Mucosa of stomach (tissue), 1 donor: ENCODE results near the gene EFCAB11.

Source experiments
- H3K27me3 ChIP-seq: one replicate; pipeline ENCODE4 v1.7.0; 2013; ENCODE audit warnings: mild to moderate bottlenecking, low read length; ENCODE audit not compliant: control insufficient read depth, insufficient read depth
- H3K36me3 ChIP-seq: one replicate; pipeline ENCODE4 v1.7.0; 2013; ENCODE audit warnings: low read length; ENCODE audit not compliant: control insufficient read depth, insufficient read depth
- H3K4me1 ChIP-seq: one replicate; pipeline ENCODE4 v1.7.0; 2013; ENCODE audit warnings: mild to moderate bottlenecking, low read length; ENCODE audit not compliant: control insufficient read depth, insufficient read depth
- H3K4me3 ChIP-seq: one replicate; pipeline ENCODE4 v1.7.0; 2013; ENCODE audit warnings: low read length
- H3K9ac ChIP-seq: one replicate; pipeline ENCODE4 v1.7.0; 2013; ENCODE audit warnings: mild to moderate bottlenecking, low read length, moderate library complexity
- H3K9me3 ChIP-seq: one replicate; pipeline ENCODE4 v1.7.0; 2013; ENCODE audit warnings: mild to moderate bottlenecking, low read length, moderate library complexity; ENCODE audit not compliant: control insufficient read depth
- donor health status: Pancreatic carcinoma.

The EFCAB11 gene, protein sequence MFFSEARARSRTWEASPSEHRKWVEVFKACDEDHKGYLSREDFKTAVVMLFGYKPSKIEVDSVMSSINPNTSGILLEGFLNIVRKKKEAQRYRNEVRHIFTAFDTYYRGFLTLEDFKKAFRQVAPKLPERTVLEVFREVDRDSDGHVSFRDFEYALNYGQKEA

DNA sequence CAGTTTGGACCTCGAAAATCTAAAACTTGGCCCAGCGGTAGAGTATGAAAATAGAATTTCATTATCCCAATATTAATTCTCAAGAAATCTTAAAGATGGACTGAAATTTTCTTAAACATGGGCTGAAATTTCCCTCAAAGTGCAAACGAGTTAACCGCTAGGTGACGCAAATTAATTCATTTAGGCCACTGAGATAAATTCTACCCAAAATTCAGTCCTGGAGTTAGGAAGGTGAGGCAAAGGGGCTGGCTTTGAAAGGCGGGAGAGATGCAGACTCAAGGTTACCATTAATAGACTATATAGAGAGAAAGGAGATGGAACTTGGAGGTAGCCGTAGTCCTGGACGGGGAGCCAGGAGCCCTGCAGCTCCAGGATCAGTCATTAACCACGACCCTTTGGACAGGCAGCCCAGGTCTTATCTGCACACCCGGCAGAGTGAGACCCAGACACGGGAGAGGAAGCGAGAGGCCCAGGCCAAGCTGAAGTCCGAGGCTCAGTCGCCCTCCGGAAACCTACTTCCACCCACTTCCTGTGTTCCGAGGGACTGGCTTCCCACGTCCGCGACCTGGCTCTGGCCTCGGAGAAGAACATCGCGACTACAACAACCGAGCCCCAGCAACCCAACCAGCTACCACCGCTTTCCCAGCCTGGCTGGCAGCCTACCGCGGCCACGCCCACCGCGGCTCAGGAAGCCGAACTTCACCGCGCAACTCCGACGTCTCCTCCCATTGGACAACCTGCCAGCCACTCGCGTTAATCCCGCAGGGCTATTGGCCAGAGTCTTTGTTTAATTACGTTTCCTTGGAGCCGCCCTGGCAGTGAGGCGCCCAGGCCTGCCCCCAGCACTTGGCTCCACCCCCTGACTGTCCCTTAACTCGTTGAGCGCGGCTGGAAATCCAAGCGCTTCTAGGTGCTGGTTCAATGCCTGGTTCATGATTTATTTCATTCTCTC lies at the start of gene EFCAB11:
Gene EFCAB11 (minus strand): TSS at position 661 of the 952 bp plus-strand sequence. CDS start 70 bp downstream, at position 591.
- Histone ChIP-seq H3K4me3 (peak within 1 kb of the TSS; percentile 76), H3K27me3 (no peaks in the 10 kb centered on the region), H3K4me1 (peaks cover 14% of the 10 kb centered on the region), H3K9ac (peak within 1 kb of the TSS; percentile 77), H3K9me3 (no peaks in the 10 kb centered on the region), H3K36me3 (no peaks in the 10 kb centered on the region)

DNA sequence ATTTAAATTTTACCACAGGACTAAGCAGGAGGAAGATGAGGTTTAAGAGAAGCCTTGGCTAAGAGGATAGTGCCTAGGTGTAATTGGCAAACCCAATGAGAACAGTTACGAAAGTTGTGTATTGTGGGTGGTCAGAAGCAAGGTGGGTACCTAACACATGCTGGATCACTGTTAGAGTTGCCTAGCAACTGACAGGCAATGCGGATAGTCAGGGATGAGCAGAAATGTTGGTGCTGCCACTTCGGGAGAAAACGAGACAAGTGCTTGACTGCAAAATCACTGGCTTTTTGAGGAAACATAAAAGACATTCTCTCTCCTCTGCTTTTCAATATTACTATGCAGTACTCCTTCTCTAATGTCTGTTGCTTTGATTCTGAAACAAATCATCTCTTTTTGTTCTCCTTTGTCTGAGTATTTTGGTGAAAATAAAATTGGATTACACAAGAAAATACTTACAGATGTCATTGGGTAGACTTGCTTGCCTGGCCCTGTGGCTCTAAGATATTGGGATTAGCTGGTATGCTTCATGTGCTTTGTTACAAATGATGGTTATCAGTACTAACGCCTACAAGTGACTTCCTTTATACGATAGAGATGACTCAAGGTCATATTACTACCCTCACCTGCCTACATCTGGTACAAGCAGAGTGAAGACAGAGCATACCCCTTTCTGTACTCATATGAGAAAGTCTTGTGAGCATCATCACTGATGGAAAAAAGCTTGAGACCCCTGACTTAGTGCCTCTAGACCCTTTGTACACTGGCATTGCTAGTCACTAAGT lies 49.2 kb upstream of the EFCAB11 start:
- Histone ChIP-seq H3K4me3 (no peak overlapping the region), H3K36me3 (no peaks in the 10 kb centered on the region), H3K9me3 (no peaks in the 10 kb centered on the region), H3K9ac (no peak overlapping the region), H3K27me3 (no peaks in the 10 kb centered on the region), H3K4me1 (no peaks in the 10 kb centered on the region)

DNA sequence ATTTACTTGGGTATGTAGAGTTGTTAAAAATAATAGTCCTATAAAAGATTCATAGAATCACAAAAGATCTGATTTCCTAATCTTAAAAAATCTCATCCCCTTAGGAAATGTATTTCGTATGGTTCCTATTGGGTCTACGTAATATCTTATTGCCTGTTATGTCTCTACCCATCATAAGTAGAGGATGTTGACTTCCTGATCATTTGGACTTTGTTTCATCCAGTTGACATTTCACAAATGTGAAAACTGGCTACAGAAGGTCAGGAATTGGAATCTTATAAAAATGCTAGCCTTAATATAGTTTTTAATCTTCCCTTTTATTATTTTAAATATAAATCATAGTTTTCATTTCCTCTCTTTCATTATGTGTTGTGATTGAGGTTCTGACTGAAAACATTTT lies 46.4 kb upstream of the EFCAB11 start:
- H3K9ac ChIP-seq: no peak overlapping the region
- H3K4me3 ChIP-seq: no peak overlapping the region
- H3K27me3 ChIP-seq: no peaks in the 10 kb centered on the region
- no peaks in the 10 kb centered on the region for H3K4me1 ChIP-seq
- H3K36me3 ChIP-seq: no peaks in the 10 kb centered on the region
- no peaks in the 10 kb centered on the region for H3K9me3 ChIP-seq

DNA sequence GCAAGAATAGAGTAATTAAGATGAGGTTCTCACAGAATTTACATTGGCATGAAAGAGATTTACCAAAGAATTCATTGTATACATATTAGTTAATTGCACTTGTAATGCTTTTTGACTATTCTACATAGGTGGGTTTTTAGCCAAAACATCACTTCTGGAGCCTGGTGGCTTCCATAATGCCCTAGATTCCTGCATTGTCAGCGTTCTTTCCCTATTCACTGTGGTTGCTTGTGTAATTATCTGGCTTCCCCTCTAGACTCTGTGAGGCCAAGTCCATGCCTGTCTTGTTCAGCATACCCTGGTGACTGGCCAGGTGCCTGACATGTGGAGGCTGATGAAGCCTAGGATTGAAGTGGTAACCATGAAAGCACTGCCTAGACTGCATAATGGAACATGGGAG lies 42.4 kb upstream of the EFCAB11 start:
- H3K4me3 ChIP-seq: no peak overlapping the region
- no peaks in the 10 kb centered on the region for H3K27me3 ChIP-seq
- no peaks in the 10 kb centered on the region for H3K9me3 ChIP-seq
- H3K9ac ChIP-seq: no peak overlapping the region
- H3K36me3 ChIP-seq: no peaks in the 10 kb centered on the region
- H3K4me1 ChIP-seq: no peaks in the 10 kb centered on the region

DNA sequence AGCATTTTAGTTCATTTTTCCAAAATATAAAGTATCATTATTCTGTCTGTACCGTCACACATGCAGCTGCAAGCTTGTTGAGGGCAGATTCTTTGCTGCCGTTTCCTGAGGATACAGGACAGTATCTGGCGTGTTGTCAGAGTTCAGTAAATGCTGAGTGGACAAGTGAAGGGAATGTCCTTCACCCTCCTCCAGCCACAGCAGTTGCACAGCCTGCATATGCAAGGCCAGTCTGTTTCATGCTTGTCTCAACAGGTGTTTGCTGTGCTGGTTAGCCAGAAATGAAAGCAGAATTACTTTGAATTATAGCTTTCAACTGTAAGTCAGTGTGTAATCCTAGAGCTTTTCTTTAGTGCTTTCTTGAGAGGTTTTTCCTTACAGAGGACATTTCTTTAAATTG lies 37.7 kb upstream of the EFCAB11 start:
- no peaks in the 10 kb centered on the region for H3K4me1 ChIP-seq
- no peaks in the 10 kb centered on the region for H3K27me3 ChIP-seq
- no peak overlapping the region for H3K9ac ChIP-seq
- no peaks in the 10 kb centered on the region for H3K9me3 ChIP-seq
- no peaks in the 10 kb centered on the region for H3K36me3 ChIP-seq
- H3K4me3 ChIP-seq: no peak overlapping the region

DNA sequence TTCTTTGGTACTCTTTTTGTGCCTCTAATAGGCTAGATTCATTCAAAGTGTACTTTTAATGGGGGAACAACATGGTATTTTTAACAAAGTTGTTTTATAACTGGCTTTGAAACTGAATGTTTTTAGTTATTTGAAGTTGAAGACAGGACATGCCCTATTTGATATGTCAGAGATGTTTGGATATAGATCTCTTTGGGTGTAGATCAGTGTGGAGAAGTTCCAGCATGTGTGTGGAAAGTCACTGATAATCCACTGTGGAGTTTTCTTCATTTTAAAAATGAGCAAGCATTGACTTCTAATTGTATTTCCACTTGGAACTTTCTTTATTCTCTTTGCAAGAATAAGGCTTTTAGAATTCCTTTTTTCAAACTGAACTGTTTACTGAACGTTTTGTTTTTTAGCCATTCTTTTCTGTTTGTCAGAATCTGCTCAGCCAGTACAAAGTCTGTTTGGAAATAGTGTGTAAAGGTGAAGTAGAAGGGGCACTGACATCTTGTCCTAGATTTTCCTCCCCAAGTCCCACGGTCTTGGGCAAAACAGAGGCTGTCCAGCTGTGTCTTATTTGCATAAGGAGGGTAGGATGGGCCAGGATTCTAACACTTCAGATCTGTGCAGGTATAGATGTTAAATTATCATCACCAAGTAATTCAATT lies 36.2 kb upstream of the EFCAB11 start:
- H3K36me3 ChIP-seq: no peaks in the 10 kb centered on the region
- H3K9ac ChIP-seq: no peak overlapping the region
- H3K4me3 ChIP-seq: no peak overlapping the region
- no peaks in the 10 kb centered on the region for H3K9me3 ChIP-seq
- H3K27me3 ChIP-seq: no peaks in the 10 kb centered on the region
- H3K4me1 ChIP-seq: no peaks in the 10 kb centered on the region

DNA sequence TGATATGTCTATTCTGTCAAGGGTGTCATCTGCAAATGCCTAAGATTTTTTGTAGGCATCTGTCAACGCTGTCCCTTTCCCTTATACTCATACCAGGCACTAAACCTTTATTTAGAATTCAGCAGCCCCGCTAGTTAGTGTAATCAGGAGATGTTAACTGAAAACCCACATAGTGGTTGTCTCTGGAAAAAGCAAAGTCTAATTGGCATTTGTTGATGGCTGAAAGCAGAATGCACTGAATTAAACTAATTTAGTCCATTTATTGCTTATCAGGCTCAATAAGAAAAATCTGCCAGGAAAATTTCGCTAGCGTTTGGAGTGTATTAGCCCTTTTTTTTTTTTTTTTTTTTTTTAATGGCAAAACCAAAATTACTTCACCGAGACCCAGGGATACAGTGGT lies 35.7 kb upstream of the EFCAB11 start:
- Histone ChIP-seq H3K4me3 (no peak overlapping the region), H3K27me3 (no peaks in the 10 kb centered on the region), H3K36me3 (no peaks in the 10 kb centered on the region), H3K4me1 (no peaks in the 10 kb centered on the region), H3K9ac (no peak overlapping the region), H3K9me3 (no peaks in the 10 kb centered on the region)

DNA sequence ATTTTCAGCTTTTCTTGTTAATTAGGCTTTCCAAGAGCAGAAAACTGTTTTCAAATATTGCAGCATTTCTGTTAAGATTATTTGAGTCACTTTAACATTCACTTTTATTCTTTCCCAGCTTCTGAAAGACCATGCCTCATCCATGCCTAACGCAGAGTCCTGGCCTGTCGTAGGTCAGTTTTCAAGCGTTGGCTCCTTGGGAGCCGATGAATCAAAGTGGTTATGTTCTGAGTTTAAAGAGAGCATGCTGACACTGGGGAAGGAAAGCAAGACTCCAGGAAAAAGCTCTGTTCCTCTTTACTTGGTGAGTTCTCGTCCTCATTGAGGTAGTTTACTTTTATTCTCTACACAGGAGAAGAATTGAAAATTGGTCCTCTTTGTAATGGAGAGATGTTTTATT lies 34.3 kb upstream of the EFCAB11 start:
- no peaks in the 10 kb centered on the region for H3K27me3 ChIP-seq
- H3K9me3 ChIP-seq: no peaks in the 10 kb centered on the region
- no peaks in the 10 kb centered on the region for H3K4me1 ChIP-seq
- H3K9ac ChIP-seq: no peak overlapping the region
- no peak overlapping the region for H3K4me3 ChIP-seq
- no peaks in the 10 kb centered on the region for H3K36me3 ChIP-seq

DNA sequence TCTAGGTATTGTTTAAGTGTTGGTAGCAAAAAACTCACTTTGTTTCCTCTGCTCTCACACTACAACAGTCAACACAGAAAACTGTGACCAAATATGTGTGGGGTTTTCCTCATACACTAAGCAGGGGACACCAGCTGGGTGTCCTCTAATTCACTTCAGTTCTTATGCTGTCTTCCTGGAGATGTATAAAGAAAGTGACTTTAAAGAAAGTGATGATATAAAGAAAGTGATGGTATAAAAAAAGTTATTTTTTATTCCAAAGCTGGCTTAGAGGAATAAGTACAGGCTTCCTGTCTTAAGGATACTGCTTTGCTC lies 32.6 kb upstream of the EFCAB11 start:
- H3K27me3 ChIP-seq: no peaks in the 10 kb centered on the region
- no peaks in the 10 kb centered on the region for H3K36me3 ChIP-seq
- H3K9me3 ChIP-seq: no peaks in the 10 kb centered on the region
- H3K4me1 ChIP-seq: no peaks in the 10 kb centered on the region
- no peak overlapping the region for H3K9ac ChIP-seq
- no peak overlapping the region for H3K4me3 ChIP-seq

DNA sequence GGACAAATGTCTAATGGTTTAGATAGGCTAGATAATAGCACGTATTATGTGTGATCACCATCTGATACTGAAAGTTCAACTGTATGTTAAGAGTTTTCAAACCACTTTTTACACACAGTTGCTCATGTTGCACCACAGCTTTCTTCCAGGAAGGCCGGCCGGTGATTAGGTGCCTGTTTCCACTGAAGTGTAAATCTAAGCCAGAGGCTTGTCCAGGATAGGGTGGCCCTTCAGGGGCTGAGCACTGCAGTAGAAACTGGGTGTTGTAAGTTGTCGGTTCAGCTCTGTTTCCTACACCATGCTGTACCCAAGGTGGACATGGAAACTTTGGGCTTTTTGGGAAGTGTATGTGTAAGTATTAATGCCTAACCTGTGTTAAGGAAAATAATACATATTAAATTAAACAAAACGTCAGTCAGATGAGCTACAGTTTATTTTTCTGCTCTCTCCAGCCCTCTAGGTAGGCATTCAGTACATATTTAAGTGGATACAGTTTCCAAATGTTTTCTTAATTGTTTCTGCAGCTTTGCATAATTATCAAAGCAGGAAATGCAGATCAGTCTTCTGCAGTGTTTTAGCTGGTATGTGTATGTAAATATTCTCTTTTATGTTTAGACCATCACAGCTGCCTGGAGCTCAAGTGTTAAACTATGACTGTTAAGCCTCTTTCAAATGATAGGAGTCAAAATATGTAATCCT lies 32.1 kb upstream of the EFCAB11 start:
- H3K36me3 ChIP-seq: no peaks in the 10 kb centered on the region
- no peaks in the 10 kb centered on the region for H3K9me3 ChIP-seq
- no peak overlapping the region for H3K4me3 ChIP-seq
- no peaks in the 10 kb centered on the region for H3K27me3 ChIP-seq
- H3K4me1 ChIP-seq: no peaks in the 10 kb centered on the region
- no peak overlapping the region for H3K9ac ChIP-seq

DNA sequence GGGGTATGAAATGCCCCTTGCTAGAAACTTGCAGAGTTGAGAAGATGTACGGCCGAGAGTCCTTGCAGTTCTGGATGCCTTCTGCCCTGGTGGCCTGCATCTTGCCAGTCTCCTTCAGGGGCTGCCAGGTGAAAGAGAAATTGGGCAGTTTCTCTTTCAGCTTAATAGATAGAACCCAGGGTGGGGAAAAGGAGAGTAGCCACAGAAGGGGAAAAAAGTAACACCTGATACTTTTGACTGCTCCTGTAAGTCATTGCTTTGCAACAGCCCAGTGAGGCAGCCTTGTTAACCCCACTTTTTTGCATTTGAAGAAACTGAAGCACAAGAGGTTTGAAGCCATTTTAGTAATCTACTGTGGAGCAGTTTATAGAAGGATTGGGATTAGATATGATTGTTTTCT lies 28.8 kb upstream of the EFCAB11 start:
- H3K9me3 ChIP-seq: no peaks in the 10 kb centered on the region
- no peak overlapping the region for H3K4me3 ChIP-seq
- H3K27me3 ChIP-seq: no peaks in the 10 kb centered on the region
- no peaks in the 10 kb centered on the region for H3K4me1 ChIP-seq
- H3K9ac ChIP-seq: no peak overlapping the region
- no peaks in the 10 kb centered on the region for H3K36me3 ChIP-seq
